GM19397 (cell line): ENCODE measurements around the gene MED23.

Experiments used
- ATAC-seq: cut with Tn5 transposase; IDR thresholded peaks from one replicate; pipeline ENCODE4 v1.9.1; 2021; ENCODE audit warnings: mild to moderate bottlenecking, moderate library complexity; ENCODE audit not compliant: unreplicated experiment

MED23 gene

GRCh38 chr6:131523988-131524673, 103.9 kb downstream of the MED23 start:
- no peak for ATAC-seq
